Lower leg skin (tissue), 3 donors: ENCODE measurements around the gene DHRS7B.

Experiments
- POLR2A ChIP-seq, 2 donors: fragments of 450-650 bp; IDR thresholded peaks; one replicate each; pipeline ENCODE4 v1.6.1; 2016 to 2017; ENCODE audit warnings: antibody characterized with exemption in 2 of 2, mild to moderate bottlenecking in 1 of 2, moderate library complexity in 1 of 2
- TF ChIP-seq, protein P1 (sequence below), 3 donors: fragments of 450-650 bp; IDR thresholded peaks; one replicate each; pipeline ENCODE4 v1.5.1; 2016; ENCODE audit warnings: antibody characterized with exemption in 3 of 3, mild to moderate bottlenecking in 3 of 3, moderate library complexity in 2 of 3

DNA sequence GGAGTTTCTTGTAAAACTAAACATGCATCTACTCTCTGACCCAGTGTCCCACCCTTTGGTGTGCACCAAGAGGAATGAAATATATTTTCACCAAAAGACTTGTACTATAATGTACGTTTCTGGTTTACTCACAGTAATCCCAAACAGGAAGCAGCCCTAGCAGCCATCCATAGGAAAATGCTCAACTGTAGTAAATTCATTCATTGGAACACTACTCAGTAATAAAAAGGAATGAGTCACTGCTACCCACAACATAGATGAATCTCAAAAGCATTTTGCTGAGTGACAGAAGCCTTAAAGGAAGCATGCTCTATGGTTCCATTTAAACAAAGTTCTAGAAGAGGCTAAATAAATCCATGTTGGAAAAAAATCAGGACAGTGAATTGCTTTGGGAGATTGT, 37.6 kb upstream of the DHRS7B start:
- TF ChIP-seq, protein P1, sequence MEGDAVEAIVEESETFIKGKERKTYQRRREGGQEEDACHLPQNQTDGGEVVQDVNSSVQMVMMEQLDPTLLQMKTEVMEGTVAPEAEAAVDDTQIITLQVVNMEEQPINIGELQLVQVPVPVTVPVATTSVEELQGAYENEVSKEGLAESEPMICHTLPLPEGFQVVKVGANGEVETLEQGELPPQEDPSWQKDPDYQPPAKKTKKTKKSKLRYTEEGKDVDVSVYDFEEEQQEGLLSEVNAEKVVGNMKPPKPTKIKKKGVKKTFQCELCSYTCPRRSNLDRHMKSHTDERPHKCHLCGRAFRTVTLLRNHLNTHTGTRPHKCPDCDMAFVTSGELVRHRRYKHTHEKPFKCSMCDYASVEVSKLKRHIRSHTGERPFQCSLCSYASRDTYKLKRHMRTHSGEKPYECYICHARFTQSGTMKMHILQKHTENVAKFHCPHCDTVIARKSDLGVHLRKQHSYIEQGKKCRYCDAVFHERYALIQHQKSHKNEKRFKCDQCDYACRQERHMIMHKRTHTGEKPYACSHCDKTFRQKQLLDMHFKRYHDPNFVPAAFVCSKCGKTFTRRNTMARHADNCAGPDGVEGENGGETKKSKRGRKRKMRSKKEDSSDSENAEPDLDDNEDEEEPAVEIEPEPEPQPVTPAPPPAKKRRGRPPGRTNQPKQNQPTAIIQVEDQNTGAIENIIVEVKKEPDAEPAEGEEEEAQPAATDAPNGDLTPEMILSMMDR (IDR thresholded peaks at IDR 0.05): no peak
- TF ChIP-seq POLR2A (IDR thresholded peaks at IDR 0.05): no peak
